PC-3 (cell line): ENCODE results near the gene RPL31. TPM values are rescaled to one million over a fixed set of nuclear protein-coding genes. Genes with fewer than 3 reads are reported as not detected.

Experiments used
- ATAC-seq: fragments of 200-7000 bp; cut with Tn5 transposase; 2 replicates; pipeline ENCODE4 v1.9.1; 2020; ENCODE audit warnings: mild to moderate bottlenecking, moderate library complexity
- BruUV-seq: library from RNA; stranded (reverse); fragments of 400-500 nt; replicated peaks from 2 replicates; lab custom pipeline; 2021; lab: Mats Ljungman, UMichigan
- CTCF ChIA-PET: fragments of 300-600 bp; sonication (Branson Sonifier 250); formaldehyde crosslinking; loops from one replicate; lab custom pipeline; 2022; ENCODE audit warnings: antibody characterized with exemption; lab: Charles Lee
- POLR2A ChIA-PET: fragments of 300-600 bp; sonication (Branson Sonifier 250); formaldehyde crosslinking; loops from one replicate; lab custom pipeline; 2022; ENCODE audit warnings: antibody characterized with exemption; ENCODE audit not compliant: unreplicated experiment; lab: Charles Lee
- DNase-seq: peaks from one replicate; pipeline ENCODE4 v3.0.0-alpha.2; 2015
- H2AFZ ChIP-seq: fragments of 300-600 bp; sonication (generic); 2 replicates; pipeline ENCODE4 v1.6.0; 2016; ENCODE audit warnings: antibody characterized with exemption, low read length
- H3F3A ChIP-seq: fragments of 300-600 bp; sonication (generic); one replicate; pipeline ENCODE4 v1.6.0; 2017; ENCODE audit warnings: antibody characterized with exemption, low read length, control low read depth, mild to moderate bottlenecking; ENCODE audit not compliant: unreplicated experiment
- H3K27ac ChIP-seq: fragments of 300-600 bp; sonication (generic); 2 replicates; pipeline ENCODE4 v1.5.1; 2016; ENCODE audit warnings: mild to moderate bottlenecking, low read length
- H3K27me3 ChIP-seq: fragments of 300-600 bp; sonication (generic); 2 replicates; pipeline ENCODE4 v1.6.1; 2016; ENCODE audit warnings: low read length, mixed read lengths
- H3K36me3 ChIP-seq: fragments of 300-600 bp; sonication (generic); 2 replicates; pipeline ENCODE4 v1.6.1; 2016; ENCODE audit warnings: low read depth, mixed run types, low read length, mixed read lengths
- H3K4me1 ChIP-seq: fragments of 300-600 bp; sonication (generic); 2 replicates; pipeline ENCODE4 v1.5.1; 2016; ENCODE audit warnings: low read length; ENCODE audit not compliant: insufficient read depth
- H3K4me2 ChIP-seq: fragments of 300-600 bp; sonication (generic); 2 replicates; pipeline ENCODE4 v1.6.0; 2016; ENCODE audit warnings: low read length
- H3K4me3 ChIP-seq: fragments of 300-600 bp; sonication (generic); 2 replicates; pipeline ENCODE4 v1.5.1; 2016; ENCODE audit warnings: mild to moderate bottlenecking, low read length, mixed read lengths
- H3K79me2 ChIP-seq: fragments of 300-600 bp; sonication (generic); 2 replicates; pipeline ENCODE4 v1.6.1; 2017; ENCODE audit warnings: low read length, mixed read lengths
- H3K9ac ChIP-seq: fragments of 300-600 bp; sonication (generic); 2 replicates; pipeline ENCODE4 v1.6.0; 2016; ENCODE audit warnings: mild to moderate bottlenecking, low read length
- H3K9me2 ChIP-seq: fragments of 300-600 bp; sonication (generic); replicated peaks from 2 replicates; pipeline ENCODE4 v1.6.1; 2016; ENCODE audit warnings: mixed run types, low read length, mixed read lengths
- H3K9me3 ChIP-seq: fragments of 300-600 bp; sonication (generic); 2 replicates; pipeline ENCODE4 v1.6.1; 2016; ENCODE audit warnings: low read length, mixed read lengths
- H4K20me1 ChIP-seq: fragments of 300-600 bp; sonication (generic); 2 replicates; pipeline ENCODE4 v1.6.1; 2016; ENCODE audit warnings: low read length, mixed read lengths
- CTCF ChIP-seq: fragments of 300-600 bp; sonication (generic); conservative IDR thresholded peaks from 2 replicates; pipeline ENCODE4 v1.5.1; 2017; ENCODE audit warnings: antibody characterized with exemption, low read depth, mild to moderate bottlenecking, low read length
- EZH2 ChIP-seq: fragments of 300-600 bp; sonication (generic); IDR thresholded peaks from one replicate; pipeline ENCODE4 v1.6.1; 2017; ENCODE audit warnings: antibody characterized with exemption, mild to moderate bottlenecking, low read length; ENCODE audit not compliant: unreplicated experiment
- EZH2phosphoT487 ChIP-seq: fragments of 300-600 bp; sonication (generic); IDR thresholded peaks from 2 replicates; pipeline ENCODE4 v1.6.1; 2018; ENCODE audit warnings: mild to moderate bottlenecking, antibody characterized with exemption, low read length, borderline replicate concordance
- intact Hi-C: fragments of 100-400 bp; cut with micrococcal nuclease; formaldehyde crosslinking; loops from 2 replicates; pipeline ENCODE4 v1.9.0; 2023
- total RNA-seq: library from RNA; depleted of rRNA; stranded (reverse); fragments of >200 nt; gene quantifications from 2 replicates; pipeline ENCODE4 v1.2.3, GENCODE V29; 2014

RPL31 gene
- total RNA-seq, 1 experiment from 2014 or later = 756 TPM

GRCh38 chr2:101038455-101039255, 36.6 kb downstream of the RPL31 start:
- Histone ChIP-seq H3K4me2 (no peak overlapping the region), H3K4me1 (no peaks in the 10 kb centered on the region), H3K36me3 (peaks cover 30% of the 10 kb centered on the region; the same call in 1 of the 2 replicates), H2AFZ (no peak overlapping the region), H4K20me1 (no peaks in the 10 kb centered on the region), H3K27me3 (no peaks in the 10 kb centered on the region), H3F3A (no peaks in the 10 kb centered on the region), H3K9me2 (no peaks in the 10 kb centered on the region), H3K79me2 (no peaks in the 10 kb centered on the region), H3K27ac (no peak overlapping the region), H3K4me3 (no peak overlapping the region), H3K9me3 (no peaks in the 10 kb centered on the region), H3K9ac (no peak overlapping the region)
- CTCF ChIA-PET = no interaction called here
- BruUV-seq = no TSS peak
- DNase-seq (peak; percentile 44), ATAC-seq (peak; percentile 50; the same call in 1 of the 2 replicates)
- POLR2A ChIA-PET = no interaction called here
- TF ChIP-seq CTCF = peak; percentile 84
- no peak for TF ChIP-seq EZH2phosphoT487
- intact Hi-C loops = loop anchor here (5.0 kb wide), 1 partner anchor 74 kb away; no protein-coding TSS in a partner anchor

DNA sequence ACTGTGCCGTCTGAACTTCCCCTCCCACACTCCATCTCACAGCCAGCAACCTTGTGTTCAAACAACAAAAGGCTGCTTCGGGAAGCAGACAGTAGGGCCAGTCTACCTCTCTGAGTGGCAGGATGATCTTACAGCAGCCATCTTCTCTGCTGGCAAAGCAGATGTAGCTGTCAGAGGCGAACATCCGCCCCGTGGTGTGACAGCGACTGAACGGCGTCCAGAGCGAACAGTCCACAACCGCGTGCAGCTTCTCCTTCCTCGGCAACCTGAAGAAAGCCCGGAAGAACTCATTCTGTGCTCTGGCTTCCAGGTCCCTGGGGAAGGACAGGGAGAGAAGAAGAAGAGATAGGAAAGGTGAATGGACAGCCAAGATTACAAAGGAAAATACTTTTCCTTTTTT, 38.0 kb downstream of the RPL31 start:
- BruUV-seq = no TSS peak
- Histone ChIP-seq H3K9me2 (no peaks in the 10 kb centered on the region), H3K9me3 (no peaks in the 10 kb centered on the region), H4K20me1 (no peaks in the 10 kb centered on the region), H3K27me3 (no peaks in the 10 kb centered on the region), H3K27ac (no peak overlapping the region), H2AFZ (no peak overlapping the region), H3K36me3 (peaks cover 30% of the 10 kb centered on the region; the same call in 1 of the 2 replicates), H3F3A (no peaks in the 10 kb centered on the region), H3K4me3 (no peak overlapping the region), H3K4me2 (no peak overlapping the region), H3K9ac (no peak overlapping the region), H3K79me2 (no peaks in the 10 kb centered on the region), H3K4me1 (no peaks in the 10 kb centered on the region)
- ChIA-PET POLR2A (no interaction called here), CTCF (no interaction called here)
- intact Hi-C loops = no loop called here
- no peak for TF ChIP-seq EZH2
- no peak for TF ChIP-seq CTCF
- TF ChIP-seq EZH2phosphoT487 = no peak
- ATAC-seq (no peak), DNase-seq (no peak)

DNA sequence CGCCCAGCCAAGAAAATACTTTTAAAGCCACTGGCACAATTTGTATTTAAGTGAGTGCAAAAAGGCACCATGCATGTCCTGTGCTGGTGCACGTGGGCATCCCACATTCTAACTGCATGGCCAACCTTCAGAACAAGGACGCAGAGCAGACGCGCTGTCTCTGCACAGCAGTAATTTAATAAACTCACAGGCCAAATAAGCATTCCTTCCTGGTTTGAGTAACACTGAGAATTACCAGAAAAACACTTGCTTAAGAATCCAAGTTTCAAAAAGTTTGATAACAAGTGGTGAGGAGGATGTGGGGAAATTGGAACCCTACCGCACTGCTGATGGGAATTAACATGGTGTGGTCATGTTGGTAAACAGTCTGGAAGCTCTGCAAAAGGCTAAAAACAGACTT, 38.7 kb downstream of the RPL31 start:
- H3K79me2 ChIP-seq = no peaks in the 10 kb centered on the region
- ChIA-PET CTCF (no interaction called here), POLR2A (no interaction called here)
- no peaks in the 10 kb centered on the region for H3K4me1 ChIP-seq
- no peak overlapping the region for H3K4me2 ChIP-seq
- no peaks in the 10 kb centered on the region for H3K9me3 ChIP-seq
- intact Hi-C loops = no loop called here
- no peaks in the 10 kb centered on the region for H3K9me2 ChIP-seq
- no peak overlapping the region for H2AFZ ChIP-seq
- BruUV-seq = no TSS peak
- no peaks in the 10 kb centered on the region for H4K20me1 ChIP-seq
- H3K27me3 ChIP-seq = no peaks in the 10 kb centered on the region
- H3K9ac ChIP-seq = no peak overlapping the region
- ATAC-seq = no peak
- H3K4me3 ChIP-seq = no peak overlapping the region
- H3F3A ChIP-seq = no peaks in the 10 kb centered on the region
- DNase-seq = no peak
- H3K27ac ChIP-seq = no peak overlapping the region
- peaks cover 26% of the 10 kb centered on the region; the same call in 1 of the 2 replicates for H3K36me3 ChIP-seq
- no peak for TF ChIP-seq EZH2phosphoT487
- TF ChIP-seq CTCF = no peak
- no peak for TF ChIP-seq EZH2
